Measurements from ENCODE around the gene NFE2.
"Not testable (repeated sequence)": the region's sequence is repeated elsewhere in the genome, so short reads cannot be mapped to it uniquely, and the experiment has no call there.

DNA sequence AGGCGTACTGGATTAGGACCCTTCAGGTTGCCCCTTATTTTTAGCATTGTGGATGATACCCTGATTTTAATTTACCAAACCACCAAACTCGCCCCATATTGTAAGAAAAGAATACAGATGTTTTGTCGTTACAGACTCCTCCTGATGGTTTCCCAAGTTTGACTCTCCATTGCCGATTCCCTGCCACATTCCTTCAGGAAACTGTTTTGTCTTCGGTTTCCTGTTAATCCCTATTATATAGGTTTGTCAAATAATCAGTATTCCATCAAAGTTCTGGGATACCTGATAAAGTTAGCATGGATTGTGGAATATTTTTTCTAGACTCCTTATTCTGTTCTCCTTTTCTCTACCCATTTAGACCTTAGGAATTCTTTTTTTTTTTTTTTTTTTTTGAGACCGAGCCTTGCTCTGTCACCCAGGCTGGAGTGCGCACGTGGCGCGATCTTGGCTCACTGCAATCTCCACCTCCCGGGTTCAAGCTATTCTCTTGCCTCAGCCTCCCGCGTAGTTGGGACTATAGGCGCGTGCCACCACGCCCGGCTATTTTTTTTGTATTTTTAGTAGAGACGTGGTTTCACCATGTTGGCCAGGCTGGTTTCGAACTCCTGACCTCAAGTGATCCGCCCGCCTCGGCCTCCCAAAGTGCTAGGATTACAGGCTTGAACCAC, 24.8 kb upstream of the NFE2 start:
- not testable (repeated sequence) for TF ChIP-seq TAF1 (conservative IDR thresholded peaks at IDR 0.05); RXRA (IDR thresholded peaks at IDR 0.05); FOXA1 (IDR thresholded peaks at IDR 0.05); HNF4G (IDR thresholded peaks at IDR 0.05); MAX (IDR thresholded peaks at IDR 0.05); ATF3 (IDR thresholded peaks at IDR 0.05); REST (IDR thresholded peaks at IDR 0.05); JUND (IDR thresholded peaks at IDR 0.05); ZBTB33 (IDR thresholded peaks at IDR 0.05); NR2F2 (IDR thresholded peaks at IDR 0.05); RAD21 (IDR thresholded peaks at IDR 0.05)
- TF ChIP-seq, protein P1, sequence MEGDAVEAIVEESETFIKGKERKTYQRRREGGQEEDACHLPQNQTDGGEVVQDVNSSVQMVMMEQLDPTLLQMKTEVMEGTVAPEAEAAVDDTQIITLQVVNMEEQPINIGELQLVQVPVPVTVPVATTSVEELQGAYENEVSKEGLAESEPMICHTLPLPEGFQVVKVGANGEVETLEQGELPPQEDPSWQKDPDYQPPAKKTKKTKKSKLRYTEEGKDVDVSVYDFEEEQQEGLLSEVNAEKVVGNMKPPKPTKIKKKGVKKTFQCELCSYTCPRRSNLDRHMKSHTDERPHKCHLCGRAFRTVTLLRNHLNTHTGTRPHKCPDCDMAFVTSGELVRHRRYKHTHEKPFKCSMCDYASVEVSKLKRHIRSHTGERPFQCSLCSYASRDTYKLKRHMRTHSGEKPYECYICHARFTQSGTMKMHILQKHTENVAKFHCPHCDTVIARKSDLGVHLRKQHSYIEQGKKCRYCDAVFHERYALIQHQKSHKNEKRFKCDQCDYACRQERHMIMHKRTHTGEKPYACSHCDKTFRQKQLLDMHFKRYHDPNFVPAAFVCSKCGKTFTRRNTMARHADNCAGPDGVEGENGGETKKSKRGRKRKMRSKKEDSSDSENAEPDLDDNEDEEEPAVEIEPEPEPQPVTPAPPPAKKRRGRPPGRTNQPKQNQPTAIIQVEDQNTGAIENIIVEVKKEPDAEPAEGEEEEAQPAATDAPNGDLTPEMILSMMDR (IDR thresholded peaks at IDR 0.05; ENCODE audit: low read depth, low read length, missing input control), result not testable (repeated sequence)
